H1 (cell line): ENCODE measurements around the gene PPP1R12A.

Experiments used
- CHD2 ChIP-seq: IDR thresholded peaks from 2 replicates; pipeline ENCODE4 v1.6.1; 2012; ENCODE audit warnings: low read length, improper control_type of control experiment
- EP300 ChIP-seq, 2 experiments: IDR thresholded peaks; 1 replicate in 1 of 2; 2 replicates in 1 of 2; pipeline ENCODE4 v1.6.1; 2011 to 2012; ENCODE audit warnings: low read depth in 2 of 2, low read length in 2 of 2, mild to moderate bottlenecking in 2 of 2, borderline replicate concordance in 1 of 2, inconsistent platforms in 1 of 2, moderate library complexity in 1 of 2
- GTF2F1 ChIP-seq: IDR thresholded peaks from 2 replicates; pipeline ENCODE4 v1.6.1; 2012; ENCODE audit warnings: low read depth, low read length, improper control_type of control experiment, borderline replicate concordance
- JUND ChIP-seq: IDR thresholded peaks from 2 replicates; pipeline ENCODE4 v1.6.1; 2011; ENCODE audit warnings: mild to moderate bottlenecking, improper control_type of control experiment, low read length
- POLR2A ChIP-seq, 2 experiments: IDR thresholded peaks; 1 replicate in 1 of 2; 2 replicates in 1 of 2; pipeline ENCODE4 v1.6.1; 2011; ENCODE audit warnings: low read depth in 2 of 2, low read length in 2 of 2, mild to moderate bottlenecking in 2 of 2; ENCODE audit errors: control extremely low read depth in 1 of 2
- TAF1 ChIP-seq: IDR thresholded peaks from 2 replicates; pipeline ENCODE4 v1.6.1; 2011; ENCODE audit warnings: mild to moderate bottlenecking, low read depth, low read length
- TBP ChIP-seq: IDR thresholded peaks from 2 replicates; pipeline ENCODE4 v1.6.1; 2011; ENCODE audit warnings: low read depth, low read length, improper control_type of control experiment
- USF2 ChIP-seq: IDR thresholded peaks from 2 replicates; pipeline ENCODE4 v1.6.1; 2011; ENCODE audit warnings: low read length, improper control_type of control experiment
- TF ChIP-seq, protein P1 (sequence below): IDR thresholded peaks from 2 replicates; pipeline ENCODE4 v1.6.1; 2012; ENCODE audit warnings: inconsistent platforms
- TF ChIP-seq, protein P2 (sequence below), 3 experiments: IDR thresholded peaks; 1 replicate in 2 of 3; 2 replicates in 1 of 3; pipeline versions ENCODE4 v1.5.1 to v1.6.1; 2011; ENCODE audit warnings: low read length in 3 of 3, mild to moderate bottlenecking in 3 of 3, inconsistent platforms in 2 of 3, low read depth in 1 of 3, moderate library complexity in 1 of 3; ENCODE audit not compliant: insufficient read depth in 1 of 3; ENCODE audit errors: control extremely low read depth in 1 of 3

GRCh38 chr12:79732638-79733037 lies 202.3 kb downstream of the PPP1R12A start:
- TF ChIP-seq TBP (no peak), EP300 (IDR thresholded peaks at IDR 0.05; ENCODE audit: borderline replicate concordance in 1 of 2, low read depth in 2 of 2, low read length in 2 of 2) (no peak), GTF2F1 (no peak), POLR2A (IDR thresholded peaks at IDR 0.05; ENCODE audit: control extremely low read depth in 1 of 2, low read depth in 2 of 2, low read length in 2 of 2) (no peak), TAF1 (no peak), JUND (no peak), USF2 (no peak), CHD2 (no peak)
- TF ChIP-seq, protein P1, sequence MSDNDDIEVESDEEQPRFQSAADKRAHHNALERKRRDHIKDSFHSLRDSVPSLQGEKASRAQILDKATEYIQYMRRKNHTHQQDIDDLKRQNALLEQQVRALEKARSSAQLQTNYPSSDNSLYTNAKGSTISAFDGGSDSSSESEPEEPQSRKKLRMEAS: no peak
- TF ChIP-seq, protein P2, sequence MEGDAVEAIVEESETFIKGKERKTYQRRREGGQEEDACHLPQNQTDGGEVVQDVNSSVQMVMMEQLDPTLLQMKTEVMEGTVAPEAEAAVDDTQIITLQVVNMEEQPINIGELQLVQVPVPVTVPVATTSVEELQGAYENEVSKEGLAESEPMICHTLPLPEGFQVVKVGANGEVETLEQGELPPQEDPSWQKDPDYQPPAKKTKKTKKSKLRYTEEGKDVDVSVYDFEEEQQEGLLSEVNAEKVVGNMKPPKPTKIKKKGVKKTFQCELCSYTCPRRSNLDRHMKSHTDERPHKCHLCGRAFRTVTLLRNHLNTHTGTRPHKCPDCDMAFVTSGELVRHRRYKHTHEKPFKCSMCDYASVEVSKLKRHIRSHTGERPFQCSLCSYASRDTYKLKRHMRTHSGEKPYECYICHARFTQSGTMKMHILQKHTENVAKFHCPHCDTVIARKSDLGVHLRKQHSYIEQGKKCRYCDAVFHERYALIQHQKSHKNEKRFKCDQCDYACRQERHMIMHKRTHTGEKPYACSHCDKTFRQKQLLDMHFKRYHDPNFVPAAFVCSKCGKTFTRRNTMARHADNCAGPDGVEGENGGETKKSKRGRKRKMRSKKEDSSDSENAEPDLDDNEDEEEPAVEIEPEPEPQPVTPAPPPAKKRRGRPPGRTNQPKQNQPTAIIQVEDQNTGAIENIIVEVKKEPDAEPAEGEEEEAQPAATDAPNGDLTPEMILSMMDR (IDR thresholded peaks at IDR 0.05; ENCODE audit: control extremely low read depth in 1 of 3, insufficient read depth in 1 of 3, low read depth in 1 of 3, low read length in 3 of 3): no peak
